HG03097 (cell line): ENCODE measurements around the gene BEND7.
"Not testable (repeated sequence)": the region's sequence is repeated elsewhere in the genome, so short reads cannot be mapped to it uniquely, and the experiment has no call there.

ENCODE experiments used
- ATAC-seq: cut with Tn5 transposase; IDR thresholded peaks from one replicate; pipeline ENCODE4 v1.9.1; 2021; ENCODE audit not compliant: unreplicated experiment, low FRiP score

BEND7 gene

DNA sequence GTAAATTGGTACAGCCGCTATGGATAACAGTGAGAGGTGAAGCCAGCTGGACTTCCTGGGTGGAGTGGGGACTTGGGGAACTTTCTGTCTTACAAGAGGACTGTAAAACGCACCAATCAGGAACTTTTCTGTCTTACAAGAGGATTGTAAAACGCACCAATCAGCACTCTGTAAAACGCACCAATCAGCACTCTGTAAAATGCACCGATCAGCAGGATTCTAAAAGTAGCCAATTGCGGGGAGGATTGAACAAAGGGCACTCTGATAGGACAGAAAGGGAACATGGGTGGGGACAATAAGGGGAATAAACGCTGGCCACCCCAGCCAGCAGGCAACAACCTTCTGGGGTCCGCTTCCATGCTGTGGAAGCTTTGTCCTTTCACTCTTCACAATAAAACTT is 100.9 kb downstream of the BEND7 start:
- not testable (repeated sequence) for ATAC-seq

DNA sequence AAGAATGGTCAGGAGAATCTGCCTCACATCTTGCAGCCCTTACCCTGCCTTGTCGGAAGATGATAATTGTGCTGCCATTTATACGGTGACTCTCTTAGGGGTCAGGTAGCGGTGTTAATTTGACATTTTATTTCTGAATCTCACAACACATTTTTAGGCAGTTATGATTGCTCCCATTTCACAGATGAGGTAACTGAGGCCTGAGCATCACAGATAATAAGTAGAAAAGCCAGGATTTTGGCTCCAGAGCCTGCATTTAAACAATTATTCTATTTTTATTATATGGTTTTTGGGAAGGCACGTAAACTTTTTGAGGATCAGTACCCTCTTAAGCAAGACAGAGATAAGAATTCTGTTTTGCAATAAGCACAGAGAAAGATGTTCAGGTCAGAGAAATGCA is 103.4 kb downstream of the BEND7 start:
- no peak for ATAC-seq

DNA sequence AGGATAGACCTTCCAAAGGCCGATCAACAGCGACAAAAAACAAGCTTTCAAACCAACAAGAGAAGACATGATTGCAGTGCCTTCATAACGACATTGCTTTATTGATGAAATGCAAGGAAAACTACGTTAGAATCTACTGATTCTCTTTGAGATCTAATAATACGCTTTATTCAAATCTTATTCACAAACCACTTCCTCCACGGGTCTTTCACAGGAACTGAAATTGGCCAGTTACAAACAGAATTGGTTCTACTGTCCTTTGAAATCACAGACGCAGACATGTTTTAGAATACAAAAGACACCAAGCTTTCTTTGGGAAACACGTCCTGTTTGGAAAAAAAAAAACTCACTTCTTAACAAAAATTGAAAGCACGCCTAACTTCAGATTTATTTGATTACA is 106.0 kb downstream of the BEND7 start:
- no peak for ATAC-seq

DNA sequence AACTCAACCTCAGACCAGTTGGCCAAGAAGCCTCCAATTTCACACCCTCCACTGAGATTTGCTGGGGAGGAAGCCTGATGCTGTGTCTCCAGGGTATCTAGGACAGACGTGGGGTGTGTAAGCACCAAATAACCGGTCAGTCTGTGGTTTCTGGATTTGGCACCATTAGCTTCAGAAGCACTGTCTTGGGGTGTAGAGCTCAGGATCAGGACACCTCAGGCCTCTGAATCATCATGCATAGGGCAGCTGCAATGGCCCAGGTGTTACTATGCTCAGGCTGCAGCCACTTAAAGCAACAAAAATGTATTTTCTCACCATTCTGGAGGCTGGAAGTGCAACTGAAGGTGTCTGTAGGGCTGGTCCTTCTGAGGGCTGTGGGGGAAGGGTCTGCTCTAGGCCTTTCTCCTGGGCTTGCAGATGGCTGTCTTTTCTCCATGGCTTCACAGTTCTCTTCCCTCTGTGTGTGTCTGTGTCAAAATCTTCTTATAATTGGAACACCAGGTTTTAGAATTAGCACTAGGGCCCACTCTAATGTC is 107.4 kb downstream of the BEND7 start:
- no peak for ATAC-seq

DNA sequence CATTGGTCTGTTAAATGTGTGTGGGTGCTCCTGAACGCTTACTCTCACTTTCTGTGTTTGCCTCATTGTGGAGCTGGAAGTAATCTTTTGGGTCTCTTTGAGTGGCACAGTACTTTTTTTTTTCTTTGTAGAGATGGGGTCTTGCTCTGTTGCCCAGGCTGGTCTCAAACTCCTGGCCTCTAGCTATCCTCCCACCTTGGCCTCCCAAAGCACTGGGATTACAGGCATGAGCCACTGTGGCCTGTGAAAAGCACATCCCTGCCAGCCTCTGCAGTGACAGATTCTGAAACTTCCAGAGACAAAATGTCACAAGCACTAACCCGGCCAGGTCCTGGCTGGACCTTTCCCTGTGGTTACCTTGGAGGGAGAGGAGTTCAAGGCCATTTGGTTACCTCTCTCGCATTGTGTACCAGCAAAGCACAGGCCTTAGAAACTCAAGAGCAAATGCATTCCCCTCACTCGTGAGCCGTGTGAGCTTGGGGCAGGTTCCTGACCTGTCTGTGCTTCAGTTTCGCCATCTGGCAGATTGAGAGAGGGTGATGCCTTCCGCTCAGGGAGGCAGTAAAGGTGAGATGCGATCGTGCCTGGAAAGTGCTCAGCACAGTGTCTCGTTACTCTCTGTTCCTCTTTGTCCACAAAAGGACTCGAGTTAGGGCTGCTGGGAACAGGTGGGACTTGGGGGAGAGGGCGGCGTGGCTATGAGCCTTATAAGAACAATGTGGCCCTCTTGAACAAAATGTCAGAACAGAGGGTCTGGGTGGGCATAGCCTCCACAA is 108.1 kb downstream of the BEND7 start:
- no peak for ATAC-seq

DNA sequence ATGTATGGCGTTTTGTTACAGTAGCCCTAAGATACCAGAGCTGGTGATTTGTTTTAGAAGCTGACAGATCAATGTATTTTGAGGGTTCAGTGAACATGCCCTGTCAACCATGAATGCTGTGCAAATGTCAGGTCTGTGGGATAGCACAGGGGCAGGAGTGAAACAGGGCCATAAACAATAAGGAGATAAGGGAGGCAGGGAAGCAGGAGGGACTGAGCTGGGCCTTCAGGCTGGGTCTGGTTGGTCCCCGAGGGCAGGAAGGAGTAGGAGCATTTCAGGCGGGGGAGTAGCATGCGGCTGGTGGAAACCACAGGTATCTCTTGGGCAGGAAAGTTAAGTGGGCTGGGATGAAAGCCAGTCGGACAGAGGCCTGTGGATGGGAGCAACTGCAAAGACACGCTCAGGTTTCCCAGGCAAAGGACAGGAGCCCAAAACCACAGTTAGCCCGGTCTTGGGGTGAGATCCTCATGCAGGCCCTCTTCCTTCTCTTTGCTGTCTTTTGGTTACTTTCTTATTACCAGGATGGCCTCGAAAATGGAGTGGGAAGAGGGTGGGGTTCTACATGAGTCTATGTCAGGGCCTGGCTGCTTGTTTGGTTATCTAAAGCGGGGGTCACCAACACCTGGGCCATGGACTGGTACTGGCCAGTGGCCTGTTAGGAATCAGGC is 111.2 kb downstream of the BEND7 start:
- no peak for ATAC-seq

DNA sequence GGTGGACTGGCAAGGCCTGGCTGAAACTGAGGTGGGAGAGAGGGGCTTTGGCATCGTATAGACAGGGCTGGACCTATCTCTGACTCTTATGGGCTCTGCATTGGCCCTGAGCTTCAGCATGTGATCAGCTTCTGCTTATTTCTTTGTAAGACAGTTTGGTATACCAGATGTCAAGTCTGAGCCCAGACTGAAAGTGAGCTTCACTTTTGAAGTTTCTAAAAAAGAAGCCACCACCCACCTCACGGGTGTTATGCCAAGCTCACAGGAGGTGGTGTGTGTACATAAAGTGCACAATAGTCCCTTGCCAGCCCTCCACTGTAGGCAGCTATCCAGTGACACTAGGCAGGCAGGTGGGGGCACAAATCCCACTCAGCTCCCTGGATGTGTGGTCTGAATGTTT is 112.1 kb downstream of the BEND7 start:
- ATAC-seq: no peak

DNA sequence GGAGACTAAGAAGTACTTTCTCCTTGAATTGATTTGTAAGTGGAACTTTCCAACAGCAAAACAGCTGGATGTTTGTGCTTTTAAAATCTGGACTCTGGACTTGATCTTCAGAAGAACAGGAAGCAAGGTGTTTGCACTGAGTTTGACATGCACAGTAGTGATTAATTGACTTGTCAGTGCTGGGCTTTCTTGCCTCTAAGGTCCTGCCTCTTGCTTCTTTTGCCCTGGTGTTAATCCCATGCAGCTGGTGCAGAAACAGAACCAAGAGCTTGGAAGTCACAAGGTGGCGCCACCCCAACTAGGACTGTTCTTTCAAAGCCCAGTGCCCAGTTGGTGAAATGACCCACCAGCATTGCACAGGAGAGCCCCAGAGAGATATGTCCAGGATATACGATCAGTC is 114.0 kb downstream of the BEND7 start:
- no peak for ATAC-seq

DNA sequence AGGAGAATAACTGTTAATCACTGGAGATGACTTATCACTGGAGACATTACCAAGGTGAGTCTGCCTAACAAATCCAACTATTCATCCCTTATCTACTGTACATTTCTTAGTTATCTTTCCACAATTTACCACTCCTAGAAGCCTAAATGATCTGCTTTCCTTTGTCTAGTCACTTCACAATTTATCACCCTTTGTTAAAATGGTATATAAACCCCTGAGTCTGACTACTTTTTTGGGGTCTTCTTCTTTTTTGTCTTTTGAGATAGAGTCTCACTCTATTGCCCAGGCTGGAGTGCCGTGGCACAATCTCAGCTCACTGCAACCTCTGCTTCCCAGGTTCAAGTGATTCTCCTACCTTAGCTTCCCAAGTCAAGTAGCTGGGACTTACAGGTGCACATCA is 114.7 kb downstream of the BEND7 start:
- ATAC-seq: no peak

DNA sequence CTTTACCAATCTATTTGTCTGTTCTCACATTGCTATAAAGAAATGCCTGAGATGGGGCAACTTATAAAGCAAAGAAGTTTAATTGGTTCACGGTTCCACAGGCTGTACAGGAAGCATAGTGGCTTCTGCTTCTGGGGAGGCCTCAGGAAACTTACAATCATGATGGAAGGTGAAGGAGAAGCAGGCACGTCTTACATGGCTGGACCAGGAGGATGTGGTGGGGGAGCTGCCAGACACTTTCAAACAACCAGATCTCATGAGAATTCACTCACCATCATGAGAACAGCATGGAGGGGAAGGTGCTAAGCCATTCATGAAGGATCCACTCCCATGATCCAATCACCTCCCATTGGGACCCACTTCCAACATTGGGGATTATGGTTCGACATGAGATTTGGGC is 115.9 kb downstream of the BEND7 start:
- no peak for ATAC-seq

DNA sequence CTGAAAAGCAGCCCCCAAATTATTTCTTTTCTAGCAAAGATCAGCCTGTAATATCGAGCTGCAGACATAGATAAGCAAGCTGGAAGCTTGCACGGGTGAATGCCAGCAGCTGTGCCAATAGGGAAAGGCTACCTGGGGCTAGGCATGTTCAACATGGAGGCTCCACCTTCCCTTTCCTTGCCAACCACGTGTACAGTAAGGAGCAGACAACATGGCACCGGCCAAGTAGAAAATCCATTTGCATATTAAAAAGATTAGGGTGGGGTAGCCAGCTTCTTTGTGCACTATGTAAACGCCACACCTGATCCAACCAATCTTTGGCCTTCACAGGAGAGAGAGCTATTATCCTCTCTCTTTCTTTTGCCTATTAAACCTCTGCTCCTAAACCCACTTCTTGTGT is 124.0 kb downstream of the BEND7 start:
- no peak for ATAC-seq

DNA sequence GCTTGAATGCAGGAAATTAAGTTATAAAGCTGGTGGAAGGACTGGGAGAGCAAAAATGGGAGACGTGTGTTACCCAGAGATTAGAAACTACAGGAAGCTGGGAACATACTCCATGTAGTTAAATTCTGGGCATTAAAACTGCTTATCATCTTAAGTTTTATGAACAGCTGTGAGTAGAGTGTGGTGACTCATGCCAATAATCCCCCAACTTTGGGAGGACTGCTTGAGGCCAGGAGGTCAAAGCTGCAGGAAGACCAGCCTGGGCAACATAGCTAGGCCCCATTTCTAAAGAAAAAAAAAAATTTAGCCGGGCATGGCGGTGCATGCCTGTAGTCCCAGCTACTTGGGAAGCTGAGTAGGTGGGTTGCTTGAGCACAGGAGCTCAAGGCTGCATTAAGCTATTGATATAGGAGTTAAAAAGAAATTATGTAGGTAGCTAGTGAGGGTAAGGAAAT is 124.5 kb downstream of the BEND7 start:
- ATAC-seq: no peak

DNA sequence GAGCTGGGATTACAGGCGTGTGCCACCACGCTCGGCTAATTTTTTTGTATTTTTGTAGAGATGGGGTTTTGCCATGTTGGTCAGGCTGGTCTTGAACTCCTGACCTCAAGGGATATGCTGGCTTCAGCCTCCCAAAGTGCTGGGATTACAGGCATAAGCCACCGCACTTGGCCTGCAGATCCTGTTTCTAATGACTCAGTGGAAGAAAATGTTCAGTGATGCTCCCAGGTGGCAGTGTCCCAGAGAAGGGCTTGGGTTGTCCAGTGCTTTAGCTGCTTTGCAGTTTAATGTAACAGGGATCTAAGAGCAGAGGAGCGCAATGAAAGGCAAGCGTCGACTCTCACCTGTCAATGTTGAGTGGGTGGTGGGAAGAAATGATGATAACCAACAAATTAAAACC is 125.4 kb downstream of the BEND7 start:
- not testable (repeated sequence) for ATAC-seq

DNA sequence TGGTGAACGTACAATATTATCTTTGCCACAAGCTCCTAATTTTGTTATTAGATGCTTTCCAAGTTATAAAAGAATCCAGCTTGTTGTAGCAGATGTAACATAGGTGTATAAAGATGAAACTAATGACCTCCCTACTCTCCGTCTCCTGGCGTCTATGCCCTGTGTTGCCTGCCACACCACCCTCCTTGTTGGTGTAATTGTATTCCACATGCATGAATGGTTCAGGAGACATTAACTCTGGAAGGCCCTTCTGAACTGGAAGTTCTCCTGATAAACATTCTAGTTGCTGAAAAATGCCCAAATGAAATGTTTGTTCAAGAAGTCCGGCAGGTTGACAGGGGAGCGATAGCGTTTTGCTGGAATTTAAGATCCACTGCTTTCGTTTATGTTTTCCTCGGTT is 126.8 kb downstream of the BEND7 start:
- no peak for ATAC-seq

DNA sequence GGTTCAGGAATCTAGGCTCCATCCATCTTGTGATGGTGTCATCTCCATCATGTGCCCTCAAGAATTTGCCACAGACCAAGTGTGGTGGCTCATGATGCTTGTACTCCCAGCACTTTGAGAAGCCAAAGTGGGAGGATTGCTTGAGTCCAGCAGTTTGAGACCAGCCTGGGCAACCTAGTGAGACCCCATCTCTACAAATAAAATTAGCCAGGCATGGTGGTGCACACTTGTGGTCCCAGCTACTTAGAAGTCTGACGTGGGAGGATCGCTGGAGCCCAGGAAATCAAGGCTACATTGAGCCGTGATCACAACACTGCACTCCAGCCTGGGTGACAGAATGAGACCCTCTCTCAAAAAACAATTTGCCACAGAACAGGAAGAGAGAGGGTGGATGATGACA is 127.7 kb downstream of the BEND7 start:
- ATAC-seq: no peak

DNA sequence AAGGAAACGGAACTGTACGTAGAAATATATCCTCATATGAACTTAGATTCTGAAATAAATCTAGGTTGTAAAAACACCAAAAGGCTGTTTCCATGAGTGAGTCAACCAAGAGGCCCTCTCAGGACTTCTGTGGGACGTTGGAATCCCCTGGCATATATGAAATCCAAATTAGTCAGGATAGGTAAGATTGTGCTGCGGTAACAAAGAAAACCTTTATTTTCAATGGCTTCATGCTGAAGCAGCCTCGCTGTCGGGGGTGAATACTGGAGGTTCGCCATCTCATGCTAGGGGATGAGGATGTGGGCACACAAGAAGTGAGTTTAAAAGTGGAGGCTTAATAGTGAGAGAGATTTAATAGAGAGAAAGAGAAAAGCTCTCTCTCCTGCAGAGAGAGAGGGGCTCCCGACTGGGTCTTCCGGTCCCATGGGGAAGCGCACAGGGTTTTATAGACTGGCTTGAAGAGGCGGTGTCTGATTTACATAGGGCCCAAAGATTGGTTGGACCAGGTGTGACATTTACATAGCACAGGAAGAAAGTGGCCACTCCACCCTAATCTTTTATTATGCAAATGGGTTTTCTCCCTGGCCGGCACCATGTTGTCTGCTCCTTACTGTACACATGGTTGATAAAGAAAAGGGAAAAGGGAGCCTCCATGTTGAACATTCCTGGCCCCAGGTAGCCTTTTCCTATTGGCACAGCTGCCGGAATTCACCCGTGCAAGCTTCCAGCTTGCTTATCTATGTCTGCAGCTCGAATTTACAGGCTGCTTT is 128.4 kb downstream of the BEND7 start:
- ATAC-seq: no peak

DNA sequence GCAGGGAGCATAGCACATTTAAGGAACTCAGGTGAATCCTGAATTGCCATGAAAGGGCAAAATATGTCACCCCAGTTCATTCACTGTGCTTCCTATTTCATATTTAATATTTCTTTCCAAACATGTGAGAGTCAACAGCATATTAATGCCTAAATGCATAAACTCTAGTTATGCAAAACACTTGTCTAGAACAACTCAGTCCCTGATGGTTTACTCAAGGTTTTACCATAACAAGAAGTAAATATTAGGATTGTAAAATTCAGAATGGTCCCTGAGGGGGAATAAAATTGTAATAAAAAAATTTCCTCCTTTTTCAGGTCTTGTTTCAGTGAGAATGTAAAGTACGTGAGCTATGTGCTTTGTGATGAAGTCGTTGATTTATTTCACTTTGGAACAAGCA is 129.1 kb downstream of the BEND7 start:
- no peak for ATAC-seq

DNA sequence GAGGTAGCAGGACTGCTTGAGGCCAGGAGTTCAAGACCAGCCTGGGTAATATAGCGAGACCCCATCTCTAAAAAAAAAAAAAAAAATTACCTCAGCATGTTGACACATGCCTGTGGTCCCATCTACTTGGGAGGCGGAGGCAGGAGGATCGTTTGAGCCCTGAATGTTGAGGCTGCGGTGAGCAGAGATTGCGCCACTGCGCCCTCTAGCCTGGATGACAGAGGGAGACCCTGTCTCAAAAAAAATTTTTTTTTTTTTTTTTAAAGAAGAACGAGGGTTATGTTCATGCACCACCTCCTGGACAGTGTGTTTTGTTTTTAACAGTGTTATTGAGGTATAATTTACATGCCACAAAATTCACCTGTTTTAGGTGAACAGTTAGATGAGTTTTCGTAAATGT is 129.6 kb downstream of the BEND7 start:
- no peak for ATAC-seq

DNA sequence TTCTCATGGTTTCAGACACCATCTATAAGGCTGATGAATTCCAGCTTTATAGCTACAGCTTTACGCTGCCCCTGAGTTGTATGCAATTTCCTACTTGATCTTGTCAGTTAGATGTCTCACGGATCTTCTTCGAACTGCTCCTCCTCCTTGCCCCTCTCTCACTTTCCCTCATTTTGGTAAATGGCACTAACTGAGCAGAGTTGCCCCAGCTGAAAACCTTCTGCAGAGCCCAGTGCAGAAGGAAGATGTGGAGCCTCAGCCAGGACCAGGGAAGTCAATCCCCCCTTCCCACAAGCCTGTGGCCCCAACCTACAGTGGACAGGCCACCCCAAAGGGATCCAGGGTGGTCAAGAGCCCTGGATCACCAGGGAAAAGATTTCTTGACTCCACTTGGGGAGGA is 131.8 kb downstream of the BEND7 start:
- ATAC-seq: no peak

DNA sequence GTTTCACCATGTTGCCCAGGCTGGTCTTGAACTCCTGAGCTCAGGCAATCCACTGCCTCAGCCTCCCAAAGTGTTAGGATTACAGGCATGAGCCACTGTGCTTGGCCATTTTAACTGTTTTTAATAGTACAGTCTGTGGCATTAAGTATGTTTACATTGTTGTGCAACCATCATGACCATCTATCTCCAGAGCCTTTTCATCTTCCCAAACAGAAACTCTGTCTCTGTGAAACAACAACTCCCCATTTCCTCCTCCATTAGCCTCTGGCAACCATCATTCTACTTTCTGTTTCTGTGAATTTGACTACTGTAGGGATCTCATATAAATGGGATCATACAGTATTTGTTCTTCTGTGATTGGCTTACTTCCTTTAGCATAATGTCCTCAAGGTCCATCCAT is 132.4 kb downstream of the BEND7 start:
- ATAC-seq: no peak

DNA sequence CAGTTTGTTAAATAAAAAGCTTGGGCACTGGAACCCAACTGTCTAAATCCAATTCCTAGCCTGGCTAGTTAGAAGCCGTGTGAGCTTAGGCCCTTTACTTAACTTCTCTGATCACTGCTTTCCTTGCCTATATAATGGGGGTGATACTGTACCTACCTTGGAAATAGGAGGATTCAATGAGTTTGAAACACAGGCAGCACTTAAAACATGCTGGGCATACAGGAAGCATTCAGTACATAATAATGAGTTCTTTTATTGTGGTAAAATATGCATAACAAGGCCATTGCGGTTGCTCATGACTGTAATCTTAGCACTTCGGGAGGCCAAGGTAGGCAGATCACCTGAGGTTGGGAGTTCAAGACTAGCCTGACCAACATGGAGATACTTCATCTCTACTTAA is 133.3 kb downstream of the BEND7 start:
- ATAC-seq: no peak
